HEK293T (cell line): ENCODE measurements around the gene FBXL7.

Experiments used
- BHLHE40 ChIP-seq: fragments of 450-650 bp; IDR thresholded peaks from 2 replicates; pipeline ENCODE4 v1.6.1; 2016; ENCODE audit warnings: mild to moderate bottlenecking, moderate library complexity, borderline replicate concordance
- CTBP1 ChIP-seq: fragments of 450-650 bp; IDR thresholded peaks from 2 replicates; pipeline ENCODE4 v1.6.1; 2016; ENCODE audit warnings: borderline replicate concordance
- FOXA1 ChIP-seq: fragments of 450-650 bp; IDR thresholded peaks from 2 replicates; pipeline ENCODE4 v1.6.1; 2016; ENCODE audit warnings: mild to moderate bottlenecking
- FOXK2 ChIP-seq: fragments of 450-650 bp; IDR thresholded peaks from 2 replicates; pipeline ENCODE4 v1.6.1; 2016; ENCODE audit warnings: mild to moderate bottlenecking
- FOXM1 ChIP-seq: fragments of 450-650 bp; IDR thresholded peaks from 2 replicates; pipeline ENCODE4 v1.6.1; 2017; ENCODE audit warnings: mild to moderate bottlenecking, borderline replicate concordance
- LEF1 ChIP-seq: fragments of 450-650 bp; IDR thresholded peaks from 2 replicates; pipeline ENCODE4 v1.6.1; 2017; ENCODE audit warnings: mild to moderate bottlenecking, borderline replicate concordance
- SP1 ChIP-seq: fragments of 450-650 bp; IDR thresholded peaks from 2 replicates; pipeline ENCODE4 v1.6.1; 2017
- SUZ12 ChIP-seq: fragments of 450-650 bp; IDR thresholded peaks from 2 replicates; pipeline ENCODE4 v1.6.1; 2016; ENCODE audit warnings: mild to moderate bottlenecking
- TARDBP ChIP-seq: fragments of 450-650 bp; IDR thresholded peaks from 2 replicates; pipeline ENCODE4 v1.6.1; 2016
- ZNF384 ChIP-seq: fragments of 450-650 bp; IDR thresholded peaks from 2 replicates; pipeline ENCODE4 v1.6.1; 2016
- TF ChIP-seq, protein P1 (sequence below): fragments of 450-650 bp; IDR thresholded peaks from 2 replicates; pipeline ENCODE4 v1.6.1; 2016

DNA sequence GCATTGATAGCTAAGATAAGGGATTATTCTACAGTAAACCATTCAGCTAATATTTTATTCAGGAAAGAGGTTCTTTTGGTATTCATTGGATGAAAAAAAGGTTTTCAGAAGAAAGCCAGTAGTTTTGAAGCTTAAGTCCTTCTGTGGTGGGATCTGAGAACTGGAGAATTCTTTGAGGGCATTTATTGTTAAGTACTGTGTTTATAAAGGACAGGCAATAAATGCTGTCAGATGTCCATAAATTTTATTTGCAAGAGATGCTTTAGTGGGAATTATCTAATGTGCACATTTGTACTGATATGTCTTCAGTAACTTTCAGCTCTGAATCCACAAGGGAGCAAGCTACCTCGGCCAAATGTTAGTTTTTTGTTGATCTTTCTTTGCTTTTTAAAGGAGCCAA is 358.3 kb downstream of the FBXL7 start:
- TF ChIP-seq ZNF384 (no peak), FOXM1 (no peak), BHLHE40 (no peak), CTBP1 (no peak), SP1 (no peak), TARDBP (no peak), SUZ12 (no peak), FOXK2 (no peak), FOXA1 (no peak), LEF1 (no peak)
- TF ChIP-seq, protein P1, sequence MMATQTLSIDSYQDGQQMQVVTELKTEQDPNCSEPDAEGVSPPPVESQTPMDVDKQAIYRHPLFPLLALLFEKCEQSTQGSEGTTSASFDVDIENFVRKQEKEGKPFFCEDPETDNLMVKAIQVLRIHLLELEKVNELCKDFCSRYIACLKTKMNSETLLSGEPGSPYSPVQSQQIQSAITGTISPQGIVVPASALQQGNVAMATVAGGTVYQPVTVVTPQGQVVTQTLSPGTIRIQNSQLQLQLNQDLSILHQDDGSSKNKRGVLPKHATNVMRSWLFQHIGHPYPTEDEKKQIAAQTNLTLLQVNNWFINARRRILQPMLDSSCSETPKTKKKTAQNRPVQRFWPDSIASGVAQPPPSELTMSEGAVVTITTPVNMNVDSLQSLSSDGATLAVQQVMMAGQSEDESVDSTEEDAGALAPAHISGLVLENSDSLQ: no peak
